Kidney (tissue), 14 donors: Measurements from ENCODE around the gene LGALS1. TPM values are rescaled to one million over a fixed set of nuclear protein-coding genes. Genes with fewer than 3 reads are reported as not detected.

Source experiments
- DNase-seq, 5 donors: peaks; one replicate each; pipeline ENCODE4 v3.0.0-alpha.2; 2013 to 2020
- FAIRE-seq: peaks from 2 replicates; lab custom pipeline; 2012; peaks lifted over from hg19 to GRCh38; lab: Jason Lieb, UNC
- H3K27ac ChIP-seq, 2 donors: one replicate each; pipeline ENCODE4 v1.7.0; 2013; ENCODE audit warnings: low read depth in 2 of 2, low read length in 2 of 2, inconsistent platforms in 1 of 2
- H3K27me3 ChIP-seq: one replicate; pipeline ENCODE4 v1.7.1; 2013; ENCODE audit warnings: low read length, inconsistent platforms; ENCODE audit not compliant: control insufficient read depth, insufficient read depth
- H3K36me3 ChIP-seq, 3 donors: one replicate each; pipeline versions ENCODE4 v1.7.0 to v1.7.1; 2013; ENCODE audit warnings: low read length in 3 of 3, control low read depth in 1 of 3, inconsistent platforms in 1 of 3; ENCODE audit not compliant: insufficient read depth in 3 of 3, control insufficient read depth in 2 of 3
- H3K4me1 ChIP-seq, 3 donors: one replicate each; pipeline versions ENCODE4 v1.7.0 to v1.7.1; 2013; ENCODE audit warnings: low read length in 3 of 3, inconsistent platforms in 1 of 3, low read depth in 1 of 3; ENCODE audit not compliant: control insufficient read depth in 2 of 3, insufficient read depth in 2 of 3
- H3K4me3 ChIP-seq, 3 donors: one replicate each; pipeline versions ENCODE4 v1.7.0 to v1.8.1; 2013; ENCODE audit warnings: low read length in 3 of 3, control low read depth in 1 of 3, inconsistent platforms in 1 of 3
- H3K9ac ChIP-seq, 3 donors: one replicate each; pipeline versions ENCODE4 v1.7.0 to v1.7.1; 2013; ENCODE audit warnings: low read length in 3 of 3, control low read depth in 1 of 3, inconsistent platforms in 1 of 3
- H3K9me3 ChIP-seq, 3 donors: one replicate each; pipeline versions ENCODE4 v1.7.0 to v1.7.1; 2013; ENCODE audit warnings: low read length in 3 of 3, control low read depth in 1 of 3, inconsistent platforms in 1 of 3; ENCODE audit not compliant: control insufficient read depth in 2 of 3, insufficient read depth in 1 of 3
- intact Hi-C: fragments of 100-400 bp; cut with DNase I; formaldehyde crosslinking; loops from one replicate; pipeline ENCODE4 v1.11.1; 2022
- polyA plus RNA-seq: library from polyadenylated mRNA; stranded (reverse); fragments of 350-450 nt; fragmentation: Illumina TruSeq; extraction: RNeasy Lipid Tissue Mini Kit (QIAGEN cat#74804); gene quantifications from one replicate; pipeline ENCODE4 v1.2.3, GENCODE V29; 2014; ENCODE audit warnings: low read depth, low replicate concordance; ENCODE audit not compliant: insufficient read depth
- total RNA-seq: library from RNA; stranded (reverse); fragmentation: NEBNext Ultra II Directional; extraction: Animal tissue kit (Norgen Biotek cat#: 25700); gene quantifications from one replicate; pipeline ENCODE4 v1.2.1, GENCODE V29; 2021
- TF ChIP-seq, protein P1 (sequence below): IDR thresholded peaks from 3 replicates; pipeline ENCODE4 v1.5.1; 2012; ENCODE audit warnings: mild to moderate bottlenecking, moderate library complexity, borderline replicate concordance; ENCODE audit not compliant: insufficient read depth; ENCODE audit errors: extremely low read depth
- donor health status: control.
- donor health status: control.
- donor health status: control.
- donor health status: control.
- donor health status: control.
- donor health status: DM: yes; HTN: yes; CAD: no.
- donor health status: Normal renal cell carcinoma (clear cell type).

LGALS1 gene
- total and polyA plus RNA-seq, 2 donors from 2014 or later: 227 to 496 TPM

DNA sequence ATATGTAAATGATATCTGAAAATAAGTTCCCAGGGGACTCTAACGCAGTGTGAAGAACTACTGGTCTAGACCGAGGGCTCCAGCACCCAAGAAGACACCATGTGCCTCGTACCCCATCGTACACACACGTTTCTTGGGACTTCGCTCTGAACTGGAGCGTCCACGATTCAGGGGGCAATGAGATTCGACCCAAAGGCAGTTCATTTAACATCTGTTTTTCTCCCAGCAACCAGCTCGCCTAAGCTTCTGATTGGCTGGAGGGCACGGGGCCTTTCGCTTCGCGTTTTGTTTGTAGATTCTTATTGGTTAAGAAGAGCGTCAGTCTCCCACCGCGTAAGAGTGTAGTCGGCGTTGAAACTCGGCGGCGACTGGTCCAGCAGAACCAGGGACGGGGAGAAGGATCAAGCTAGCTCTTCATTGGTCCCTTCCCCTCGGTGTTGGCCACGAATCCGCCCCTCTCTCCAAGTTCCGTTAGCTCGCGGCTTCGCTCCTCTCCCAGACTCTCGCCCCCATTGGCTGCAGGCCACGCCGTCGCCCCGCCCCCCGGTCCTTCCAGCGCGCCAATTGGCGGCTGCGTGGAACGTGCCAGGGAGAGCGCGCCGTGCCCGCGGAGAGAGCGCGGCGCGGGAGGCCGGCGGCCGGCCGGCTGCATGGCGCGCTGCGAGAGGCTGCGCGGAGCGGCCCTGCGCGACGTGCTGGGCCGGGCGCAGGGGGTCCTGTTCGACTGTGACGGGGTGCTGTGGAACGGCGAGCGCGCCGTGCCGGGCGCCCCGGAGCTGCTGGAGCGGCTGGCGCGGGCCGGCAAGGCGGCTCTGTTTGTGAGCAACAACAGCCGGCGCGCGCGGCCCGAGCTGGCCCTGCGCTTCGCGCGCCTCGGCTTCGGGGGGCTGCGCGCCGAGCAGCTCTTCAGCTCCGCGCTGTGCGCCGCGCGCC, 17.0 kb upstream of the LGALS1 start, which contains the start of gene PDXP:
TSS of gene PDXP (plus strand) at position 591 of the 933 bp plus-strand sequence. CDS start at position 651, 60 bp downstream.
- Histone ChIP-seq H3K9ac (peak within 1 kb of the TSS; percentile 51 to 71 (median 67)), H3K27ac (peak within 1 kb of the TSS in 1 of 2 donors; percentile 57), H3K9me3 (no peaks in the 10 kb centered on the region), H3K36me3 (no peaks in the 10 kb centered on the region), H3K4me3 (peak within 1 kb of the TSS; percentile 67 to 90 (median 79)), H3K27me3 (no peaks in the 10 kb centered on the region), H3K4me1 (peaks cover 5 to 28% (median 9%) of the 10 kb centered on the region in 3 donors)
- DNase-seq (peak; percentile 99 to 100 (median 100)), FAIRE-seq (peak; percentile 99)
- TF ChIP-seq, protein P1, sequence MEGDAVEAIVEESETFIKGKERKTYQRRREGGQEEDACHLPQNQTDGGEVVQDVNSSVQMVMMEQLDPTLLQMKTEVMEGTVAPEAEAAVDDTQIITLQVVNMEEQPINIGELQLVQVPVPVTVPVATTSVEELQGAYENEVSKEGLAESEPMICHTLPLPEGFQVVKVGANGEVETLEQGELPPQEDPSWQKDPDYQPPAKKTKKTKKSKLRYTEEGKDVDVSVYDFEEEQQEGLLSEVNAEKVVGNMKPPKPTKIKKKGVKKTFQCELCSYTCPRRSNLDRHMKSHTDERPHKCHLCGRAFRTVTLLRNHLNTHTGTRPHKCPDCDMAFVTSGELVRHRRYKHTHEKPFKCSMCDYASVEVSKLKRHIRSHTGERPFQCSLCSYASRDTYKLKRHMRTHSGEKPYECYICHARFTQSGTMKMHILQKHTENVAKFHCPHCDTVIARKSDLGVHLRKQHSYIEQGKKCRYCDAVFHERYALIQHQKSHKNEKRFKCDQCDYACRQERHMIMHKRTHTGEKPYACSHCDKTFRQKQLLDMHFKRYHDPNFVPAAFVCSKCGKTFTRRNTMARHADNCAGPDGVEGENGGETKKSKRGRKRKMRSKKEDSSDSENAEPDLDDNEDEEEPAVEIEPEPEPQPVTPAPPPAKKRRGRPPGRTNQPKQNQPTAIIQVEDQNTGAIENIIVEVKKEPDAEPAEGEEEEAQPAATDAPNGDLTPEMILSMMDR: no peak
- intact Hi-C loops: no loop called here

DNA sequence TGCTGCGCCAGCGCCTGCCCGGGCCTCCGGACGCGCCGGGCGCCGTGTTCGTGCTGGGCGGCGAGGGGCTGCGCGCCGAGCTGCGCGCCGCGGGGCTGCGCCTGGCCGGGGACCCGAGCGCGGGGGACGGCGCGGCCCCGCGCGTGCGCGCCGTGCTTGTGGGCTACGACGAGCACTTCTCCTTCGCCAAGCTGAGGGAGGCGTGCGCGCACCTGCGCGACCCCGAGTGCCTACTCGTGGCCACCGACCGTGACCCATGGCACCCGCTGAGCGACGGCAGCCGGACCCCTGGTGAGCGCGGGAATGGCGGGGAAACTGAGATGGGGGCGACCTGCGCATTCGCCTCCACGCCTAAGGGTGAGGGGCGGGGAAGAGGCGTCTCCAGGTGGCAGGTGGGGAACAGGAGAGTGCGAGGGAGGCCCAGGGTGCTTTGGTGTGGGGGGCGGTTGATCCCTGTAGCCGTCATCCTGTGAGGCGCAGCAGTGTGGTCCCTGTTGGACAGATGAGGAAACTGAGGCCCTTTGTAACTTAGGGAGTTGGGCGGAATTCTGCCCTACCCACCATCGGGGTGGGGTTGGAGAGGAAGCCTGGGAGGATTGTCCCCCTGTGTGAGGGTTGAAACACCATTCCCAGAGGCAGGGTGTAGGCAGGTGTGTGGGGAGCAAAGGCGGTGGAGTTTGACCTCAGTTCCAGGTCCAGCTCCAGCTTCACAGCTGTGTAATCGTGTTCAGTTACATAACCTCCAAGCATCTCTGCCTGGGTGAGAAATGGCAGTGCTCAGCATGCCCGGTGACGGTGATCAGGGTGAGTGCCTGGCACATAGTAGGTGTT, 16.2 kb upstream of the LGALS1 start:
- H3K36me3 ChIP-seq: no peaks in the 10 kb centered on the region
- intact Hi-C loops: no loop called here
- H3K27ac ChIP-seq: peak overlapping the region in 1 of 2 donors; percentile 57
- H3K9ac ChIP-seq: peak overlapping the region in 2 of 3 donors; percentile 17 to 51
- H3K27me3 ChIP-seq: no peaks in the 10 kb centered on the region
- FAIRE-seq (no peak), DNase-seq (peak in 3 of 5 donors; percentile 18 to 76 (median 44))
- peaks cover 5 to 28% (median 9%) of the 10 kb centered on the region in 3 donors for H3K4me1 ChIP-seq
- H3K9me3 ChIP-seq: no peaks in the 10 kb centered on the region
- TF ChIP-seq, protein P1: no peak
- peak overlapping the region; percentile 42 to 67 (median 66) for H3K4me3 ChIP-seq

DNA sequence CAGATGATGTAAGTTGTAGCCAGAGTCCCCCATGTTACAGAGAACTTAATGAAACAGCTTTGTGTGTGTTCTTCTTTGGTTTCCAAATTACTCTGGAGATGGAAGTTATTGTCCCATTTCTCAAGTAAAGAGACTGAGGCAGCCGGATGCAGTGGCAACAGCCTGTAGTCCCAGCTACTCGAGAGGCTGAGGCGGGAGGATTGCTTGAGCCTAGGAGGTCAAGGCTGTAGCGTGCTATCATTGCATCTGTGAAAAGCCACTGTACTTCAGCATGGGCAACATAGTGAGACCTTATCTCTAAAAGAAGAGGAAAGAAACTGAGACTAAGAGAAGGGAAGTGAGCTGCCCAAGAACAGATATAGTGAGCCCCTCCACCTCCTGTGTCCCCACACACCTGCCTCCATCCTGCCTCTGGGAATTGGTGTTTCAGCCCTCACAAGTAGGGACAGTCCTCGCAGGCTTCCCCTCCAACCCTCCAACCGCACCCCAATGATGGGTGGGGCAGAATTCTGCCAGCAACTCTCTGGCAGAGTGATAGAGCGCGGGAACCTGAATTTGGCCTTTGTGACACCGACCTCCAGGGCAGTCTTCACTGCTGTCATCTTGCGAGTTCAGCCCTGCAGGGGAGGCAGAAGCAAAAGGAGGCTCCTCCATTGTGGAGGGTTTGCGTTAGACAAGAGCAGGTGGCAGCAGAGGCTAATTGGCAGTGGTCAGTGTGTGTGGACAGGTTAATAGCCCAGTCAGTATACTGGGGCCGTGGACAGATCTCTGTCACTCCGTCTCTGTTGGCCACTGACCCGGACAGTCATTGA, 15.3 kb upstream of the LGALS1 start:
- Histone ChIP-seq H3K27ac (no peak overlapping the region), H3K27me3 (no peaks in the 10 kb centered on the region), H3K36me3 (no peaks in the 10 kb centered on the region), H3K4me1 (peaks cover 5 to 28% (median 9%) of the 10 kb centered on the region in 3 donors), H3K9me3 (no peaks in the 10 kb centered on the region), H3K9ac (peak overlapping the region in 1 of 3 donors; percentile 51), H3K4me3 (peak overlapping the region in 2 of 3 donors; percentile 66 to 67)
- TF ChIP-seq, protein P1: no peak
- DNase-seq (no peak), FAIRE-seq (no peak)
- intact Hi-C loops: no loop called here
